Esophagus muscularis mucosa (tissue), 3 donors: ENCODE data around the gene TPM3.

Experiments
- POLR2A ChIP-seq: fragments of 450-650 bp; IDR thresholded peaks from one replicate; pipeline ENCODE4 v1.6.1; 2017; ENCODE audit warnings: antibody characterized with exemption, moderate library complexity, mild to moderate bottlenecking, low read depth
- POLR2AphosphoS5 ChIP-seq, 2 donors: sonication (generic); formaldehyde crosslinking; IDR thresholded peaks; one replicate each; pipeline ENCODE4 v1.6.1; 2017; ENCODE audit warnings: antibody characterized with exemption in 2 of 2
- TF ChIP-seq, protein P1 (sequence below), 3 experiments: fragments of 200-600 bp in 2 of 3; fragments of 450-650 bp in 1 of 3; sonication (generic) in 2 of 3; IDR thresholded peaks; one replicate each; pipeline ENCODE4 v1.5.1; 2017 to 2019; ENCODE audit warnings: antibody characterized with exemption in 3 of 3, mild to moderate bottlenecking in 2 of 3, moderate library complexity in 1 of 3

DNA sequence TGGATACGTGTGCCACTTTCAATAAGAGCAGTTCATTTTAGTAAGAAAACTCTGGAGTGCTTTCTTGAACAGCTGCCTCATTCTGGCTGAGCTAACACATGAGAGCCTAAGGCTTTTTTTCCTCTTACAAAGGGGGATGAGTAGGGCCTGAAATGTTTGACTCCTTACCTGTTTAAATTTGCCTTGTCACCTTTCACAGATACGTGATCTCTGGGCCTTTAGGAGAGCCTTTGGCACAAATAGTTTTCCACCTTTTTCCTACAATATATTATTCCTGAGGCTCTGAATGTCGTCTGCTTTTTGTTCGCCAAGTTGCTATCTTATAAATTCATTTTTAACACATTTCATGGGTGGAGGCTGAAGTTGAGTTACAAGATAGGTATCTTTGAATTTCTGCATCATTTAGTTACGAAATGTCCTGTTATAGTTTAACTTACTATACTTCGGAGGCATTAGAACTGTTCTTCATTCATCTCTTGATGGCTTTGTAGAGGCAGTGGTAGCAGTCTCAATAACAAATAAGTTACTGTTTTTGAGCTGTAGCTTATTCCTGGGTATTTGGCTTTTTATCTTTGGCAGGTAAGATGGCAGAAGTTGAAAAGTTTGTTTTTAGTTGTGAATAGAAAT is 46.1 kb upstream of the TPM3 start:
- TF ChIP-seq, protein P1, sequence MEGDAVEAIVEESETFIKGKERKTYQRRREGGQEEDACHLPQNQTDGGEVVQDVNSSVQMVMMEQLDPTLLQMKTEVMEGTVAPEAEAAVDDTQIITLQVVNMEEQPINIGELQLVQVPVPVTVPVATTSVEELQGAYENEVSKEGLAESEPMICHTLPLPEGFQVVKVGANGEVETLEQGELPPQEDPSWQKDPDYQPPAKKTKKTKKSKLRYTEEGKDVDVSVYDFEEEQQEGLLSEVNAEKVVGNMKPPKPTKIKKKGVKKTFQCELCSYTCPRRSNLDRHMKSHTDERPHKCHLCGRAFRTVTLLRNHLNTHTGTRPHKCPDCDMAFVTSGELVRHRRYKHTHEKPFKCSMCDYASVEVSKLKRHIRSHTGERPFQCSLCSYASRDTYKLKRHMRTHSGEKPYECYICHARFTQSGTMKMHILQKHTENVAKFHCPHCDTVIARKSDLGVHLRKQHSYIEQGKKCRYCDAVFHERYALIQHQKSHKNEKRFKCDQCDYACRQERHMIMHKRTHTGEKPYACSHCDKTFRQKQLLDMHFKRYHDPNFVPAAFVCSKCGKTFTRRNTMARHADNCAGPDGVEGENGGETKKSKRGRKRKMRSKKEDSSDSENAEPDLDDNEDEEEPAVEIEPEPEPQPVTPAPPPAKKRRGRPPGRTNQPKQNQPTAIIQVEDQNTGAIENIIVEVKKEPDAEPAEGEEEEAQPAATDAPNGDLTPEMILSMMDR (IDR thresholded peaks at IDR 0.05) = no peak
- TF ChIP-seq POLR2AphosphoS5 (IDR thresholded peaks at IDR 0.05) (no peak), POLR2A (no peak)
